GM23248 (cell line): ENCODE measurements around the gene HK1. TPM values are rescaled to one million over a fixed set of nuclear protein-coding genes. Genes with fewer than 3 reads are reported as not detected.

Experiments used
- DNase-seq: peaks from one replicate; pipeline ENCODE4 v3.0.0-alpha.2; 2015
- H2AFZ ChIP-seq: fragments of 200-600 bp; sonication (generic); 2 replicates; pipeline ENCODE4 v1.6.1; 2016; ENCODE audit warnings: antibody characterized with exemption
- H3F3A ChIP-seq: fragments of 200-600 bp; sonication (generic); 2 replicates; pipeline ENCODE4 v1.6.1; 2016; ENCODE audit warnings: mild to moderate bottlenecking, antibody characterized with exemption, mixed run types; ENCODE audit not compliant: insufficient read depth
- H3K27ac ChIP-seq: fragments of 200-600 bp; sonication (generic); 2 replicates; pipeline ENCODE4 v1.5.1; 2016; ENCODE audit warnings: mild to moderate bottlenecking
- H3K27me3 ChIP-seq: fragments of 200-600 bp; sonication (generic); replicated peaks from 2 replicates; pipeline ENCODE4 v1.6.1; 2016; ENCODE audit warnings: mild to moderate bottlenecking; ENCODE audit not compliant: insufficient read depth
- H3K36me3 ChIP-seq: fragments of 200-600 bp; sonication (generic); 2 replicates; pipeline ENCODE4 v1.6.1; 2016; ENCODE audit warnings: low read depth, mild to moderate bottlenecking
- H3K4me1 ChIP-seq: fragments of 200-600 bp; sonication (generic); 2 replicates; pipeline ENCODE4 v1.6.1; 2016; ENCODE audit warnings: mild to moderate bottlenecking; ENCODE audit not compliant: insufficient read depth
- H3K4me2 ChIP-seq: fragments of 200-600 bp; sonication (generic); one replicate; pipeline ENCODE4 v1.6.1; 2016; ENCODE audit warnings: mild to moderate bottlenecking; ENCODE audit not compliant: unreplicated experiment
- H3K4me3 ChIP-seq: fragments of 200-600 bp; sonication (generic); 2 replicates; pipeline ENCODE4 v1.5.1; 2016; ENCODE audit warnings: mild to moderate bottlenecking
- H3K79me2 ChIP-seq: fragments of 200-600 bp; sonication (generic); 2 replicates; pipeline ENCODE4 v1.6.1; 2016; ENCODE audit warnings: mild to moderate bottlenecking; ENCODE audit not compliant: insufficient read depth
- H3K9ac ChIP-seq: fragments of 200-600 bp; sonication (generic); 2 replicates; pipeline ENCODE4 v1.6.1; 2016; ENCODE audit warnings: mild to moderate bottlenecking
- H3K9me2 ChIP-seq: fragments of 200-600 bp; sonication (generic); 2 replicates; pipeline ENCODE4 v1.6.1; 2016; ENCODE audit warnings: mixed run types, mild to moderate bottlenecking, moderate library complexity; ENCODE audit not compliant: insufficient read depth
- H3K9me3 ChIP-seq: fragments of 200-600 bp; sonication (generic); one replicate; pipeline ENCODE4 v1.6.1; 2017; ENCODE audit warnings: low read depth
- H4K20me1 ChIP-seq: fragments of 200-600 bp; sonication (generic); 2 replicates; pipeline ENCODE4 v1.6.0; 2016; ENCODE audit not compliant: insufficient read depth
- EZH2 ChIP-seq: fragments of 200-600 bp; sonication (generic); IDR thresholded peaks from 2 replicates; pipeline ENCODE4 v1.6.1; 2018; ENCODE audit warnings: antibody characterized with exemption, mild to moderate bottlenecking; ENCODE audit not compliant: insufficient read depth, poor library complexity, severe bottlenecking
- EZH2phosphoT487 ChIP-seq: fragments of 200-600 bp; sonication (generic); IDR thresholded peaks from 2 replicates; pipeline ENCODE4 v1.6.1; 2018; ENCODE audit warnings: antibody characterized with exemption, moderate library complexity, mild to moderate bottlenecking, low read depth; ENCODE audit not compliant: insufficient read depth
- WGBS, 2 experiments: methylation state at CpG; one replicate each; pipeline ENCODE4 v1.1.6; 2015 to 2017; ENCODE audit warnings: low lambda C conversion rate in 2 of 2, low coverage in 1 of 2; ENCODE audit errors: missing lambda C conversion rate in 2 of 2; 5-methylcytosine and 5-hydroxymethylcytosine counted together
- in situ Hi-C: fragments of 300-500 bp; cut with MboI; formaldehyde crosslinking; loops from 2 replicates; pipeline ENCODE4 v1.15.0; 2020
- polyA plus RNA-seq: library from polyadenylated mRNA; unstranded; fragments of >200 nt; fragmentation: Nextera tagmentation; extraction: Ambion mirVana; gene quantifications from 2 replicates; pipeline ENCODE4 v1.2.1, GENCODE V29; 2016
- total RNA-seq: library from RNA; depleted of rRNA; stranded (reverse); fragments of >200 nt; shearing (Covaris generic); gene quantifications from 2 replicates; pipeline ENCODE4 v1.2.3, GENCODE V29; 2014

The HK1 gene
- total and polyA plus RNA-seq, 2 experiments from 2014 or later: 96.6 to 134 TPM

DNA sequence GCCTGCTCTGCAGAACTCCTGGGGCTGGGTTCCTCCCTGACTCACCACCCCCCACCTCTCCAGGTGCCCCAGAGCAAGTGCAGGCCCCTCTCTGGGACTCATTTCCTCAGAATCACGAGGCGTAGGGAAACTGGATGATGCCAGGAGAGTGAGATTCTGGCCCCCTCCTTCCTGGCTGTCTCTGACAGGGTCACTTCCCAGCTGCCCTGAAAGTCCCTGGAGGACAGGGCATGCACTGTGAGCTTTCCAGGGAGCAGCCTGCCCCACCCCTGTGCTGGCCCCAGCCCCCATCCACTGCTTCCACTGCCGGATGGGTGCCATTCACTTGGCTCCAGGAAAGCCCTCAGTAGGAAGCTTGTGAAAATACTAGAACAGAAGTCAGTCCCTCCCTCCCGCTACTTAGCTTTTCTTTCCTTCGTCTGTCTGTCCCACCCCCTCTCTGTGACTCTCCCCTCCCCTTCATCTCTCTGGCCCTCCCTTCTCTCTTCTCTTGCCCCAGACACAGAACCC is 128.1 kb downstream of the HK1 start:
- Histone ChIP-seq H3K9ac (no peak overlapping the region), H3K27ac (no peak overlapping the region), H4K20me1 (no peaks in the 10 kb centered on the region), H3K9me2 (no peaks in the 10 kb centered on the region), H3K4me1 (peaks cover 24% of the 10 kb centered on the region), H2AFZ (no peak overlapping the region), H3K36me3 (no peaks in the 10 kb centered on the region; the same call in 1 of the 2 replicates), H3K4me2 (no peak overlapping the region), H3F3A (peaks cover 35% of the 10 kb centered on the region), H3K79me2 (no peaks in the 10 kb centered on the region), H3K9me3 (no peaks in the 10 kb centered on the region), H3K27me3 (no peaks in the 10 kb centered on the region), H3K4me3 (no peak overlapping the region)
- in situ Hi-C loops: loop anchor here (25.0 kb wide), 1 partner anchor 419 kb away; the partner anchor contains the start of gene KIFBP
- WGBS, 2 experiments: 26 to 47% methylated on average over 4 to 5 of the region's 5 CpGs
- no peak for DNase-seq
- TF ChIP-seq EZH2: no peak
- TF ChIP-seq EZH2phosphoT487: no peak

DNA sequence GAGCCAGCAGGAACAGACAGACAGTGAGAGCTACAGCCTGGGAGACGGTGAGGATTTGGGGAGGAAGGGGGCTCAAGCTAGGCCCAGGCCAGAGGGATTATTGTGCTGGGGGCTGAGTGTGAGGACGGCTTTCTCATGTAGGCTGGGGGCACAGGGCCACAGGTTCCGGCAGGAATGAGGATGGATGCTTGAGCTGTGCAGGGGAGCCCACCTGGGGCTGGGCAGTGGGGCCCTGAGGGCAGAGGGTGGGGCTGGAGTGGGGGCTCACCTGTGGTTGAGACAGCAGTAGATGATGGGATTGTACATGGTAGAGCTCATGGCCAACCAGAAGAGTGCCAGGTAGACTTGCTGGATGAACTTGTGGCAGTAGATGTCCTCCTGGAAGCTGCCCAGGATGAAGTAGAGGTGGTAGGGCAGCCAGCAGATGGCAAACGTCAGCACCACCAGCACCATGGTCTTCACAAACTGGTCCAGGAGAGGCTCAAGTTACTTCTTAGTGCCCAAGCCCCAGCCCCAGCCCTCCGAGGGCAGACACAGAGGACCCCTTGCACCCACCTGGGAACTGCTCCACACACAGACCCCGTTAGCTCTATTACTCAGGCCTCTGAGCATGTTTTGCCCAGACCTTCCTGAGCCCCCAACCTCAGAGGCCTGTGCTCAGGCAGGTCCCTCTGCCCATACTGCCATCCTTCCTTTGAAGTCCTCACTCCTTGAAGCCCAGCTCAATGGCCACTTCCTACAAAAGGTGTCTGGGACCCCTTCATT is 128.7 kb downstream of the HK1 start:
- Histone ChIP-seq H3K4me2 (no peak overlapping the region), H3K4me3 (no peak overlapping the region), H4K20me1 (no peaks in the 10 kb centered on the region), H3F3A (peaks cover 35% of the 10 kb centered on the region), H3K79me2 (no peaks in the 10 kb centered on the region), H2AFZ (no peak overlapping the region), H3K27ac (no peak overlapping the region), H3K9me2 (no peaks in the 10 kb centered on the region), H3K9me3 (no peaks in the 10 kb centered on the region), H3K27me3 (no peaks in the 10 kb centered on the region), H3K4me1 (peaks cover 24% of the 10 kb centered on the region), H3K36me3 (no peaks in the 10 kb centered on the region; the same call in 1 of the 2 replicates), H3K9ac (no peak overlapping the region)
- TF ChIP-seq EZH2phosphoT487 (no peak), EZH2 (no peak)
- in situ Hi-C loops: loop anchor here (25.0 kb wide), 1 partner anchor 420 kb away; the partner anchor contains the start of gene KIFBP
- DNase-seq: no peak
- WGBS, 2 experiments: 64 to 68% methylated on average over 5 to 6 of the region's 6 CpGs

GRCh38 chr10:69407621-69408301 is 129.5 kb downstream of the HK1 start:
- peaks cover 32% of the 10 kb centered on the region for H3F3A ChIP-seq
- in situ Hi-C loops: loop anchor here (25.0 kb wide), 1 partner anchor 420 kb away; the partner anchor contains the start of gene KIFBP
- no peaks in the 10 kb centered on the region for H4K20me1 ChIP-seq
- TF ChIP-seq EZH2 (no peak), EZH2phosphoT487 (no peak)
- H3K9me3 ChIP-seq: no peaks in the 10 kb centered on the region
- 80 to 81% methylated on average over 14 of the region's 14 CpGs for WGBS, 2 experiments
- no peaks in the 10 kb centered on the region for H3K79me2 ChIP-seq
- H3K27me3 ChIP-seq: no peaks in the 10 kb centered on the region
- H3K27ac ChIP-seq: no peak overlapping the region
- no peaks in the 10 kb centered on the region; the same call in 1 of the 2 replicates for H3K36me3 ChIP-seq
- peak overlapping the region; percentile 18; the same call in 1 of the 2 replicates for H2AFZ ChIP-seq
- H3K9ac ChIP-seq: peak overlapping the region; percentile 19; the same call in 1 of the 2 replicates
- peak overlapping the region; percentile 39 for H3K4me2 ChIP-seq
- H3K4me3 ChIP-seq: peak overlapping the region; percentile 40; the same call in 1 of the 2 replicates
- peaks cover 24% of the 10 kb centered on the region for H3K4me1 ChIP-seq
- no peak for DNase-seq
- no peaks in the 10 kb centered on the region for H3K9me2 ChIP-seq
